ENCODE data around the gene TGFB1. TPM values are rescaled to one million over a fixed set of nuclear protein-coding genes. Genes with fewer than 3 reads are reported as not detected.

The TGFB1 gene
- total and polyA plus RNA-seq, 2 of the 13 experiments (the other 11 are each of a cell fraction or from before 2014, with no cell fraction given): 4.1 to 5.4 TPM

DNA sequence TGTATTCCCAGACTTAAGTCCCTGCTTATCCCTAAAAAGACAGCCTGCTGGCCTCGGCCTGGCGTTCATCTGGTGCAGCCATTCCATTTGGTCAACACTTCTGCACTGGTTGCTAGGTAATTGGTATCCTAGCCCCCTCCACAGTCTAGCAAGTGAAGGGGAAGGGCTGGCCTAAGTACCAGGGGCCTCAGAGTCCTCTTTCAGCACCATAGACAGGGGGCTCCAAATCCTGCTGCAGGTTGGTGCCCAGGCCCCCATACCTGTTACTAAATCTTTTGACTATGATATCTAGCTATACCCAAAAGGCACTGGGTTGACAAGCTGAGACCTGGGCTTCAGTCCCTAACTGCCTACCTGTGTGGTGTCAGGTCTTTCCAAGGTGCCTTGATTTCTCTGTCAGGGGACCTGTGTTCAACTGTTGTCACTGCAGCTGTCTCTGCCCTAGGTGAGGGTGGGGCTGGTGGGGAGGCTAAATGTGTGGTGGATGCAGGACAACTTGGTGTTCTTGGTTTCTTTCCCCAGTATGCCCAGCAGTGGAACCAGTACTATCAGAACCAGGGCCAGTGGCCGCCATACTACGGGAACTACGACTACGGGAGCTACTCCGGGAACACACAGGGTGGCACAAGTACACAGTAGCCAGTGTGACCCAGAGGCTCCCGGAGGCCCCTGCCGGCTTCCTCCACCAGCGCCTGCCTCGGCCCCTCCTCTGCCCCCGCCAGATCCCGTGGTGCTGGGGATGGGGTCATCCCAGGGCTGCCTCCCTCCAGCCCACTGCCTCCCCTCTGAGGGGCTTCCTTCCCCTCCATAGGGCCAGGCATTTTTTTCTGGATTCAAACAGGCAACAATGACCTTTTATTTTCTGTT lies 47.6 kb downstream of the TGFB1 start:
- ATAC-seq (no peak), FAIRE-seq (no peak), DNase-seq (ENCODE audit: low spot score) (no peak)
- in situ Hi-C loops (cut with HindIII; ENCODE audit: extremely low pct_ligation_motif_present, low pct_unique_long_range_greater_than_20kb): loop anchor here (5.0 kb wide), 1 partner anchor 39 kb away; no protein-coding TSS in a partner anchor
- no TSS peak for BruUV-seq (replicated peaks)
- H3K79me2 ChIP-seq (ENCODE audit: insufficient read depth, low read length): peaks cover 9% of the 10 kb centered on the region
- no peaks in the 10 kb centered on the region for H3K27me3 ChIP-seq (ENCODE audit: control insufficient read depth in 1 of 2, insufficient read depth in 2 of 2, low read length in 2 of 2)
- CTCF ChIA-PET (ENCODE audit: low intra/inter-chr PET ratio, low total read pairs): no interaction called here
- H3K9me3 ChIP-seq (ENCODE audit: low read length): no peaks in the 10 kb centered on the region
- H3K4me2 ChIP-seq (ENCODE audit: low read depth, low read length): no peak overlapping the region
- no peak overlapping the region for H3K27ac ChIP-seq (ENCODE audit: extremely low read length, insufficient read depth, low read length)
- intact Hi-C loops (cut with micrococcal nuclease; ENCODE audit: unreplicated experiment): no loop called here
- TF ChIP-seq KDM5A (IDR thresholded peaks at IDR 0.05; ENCODE audit: borderline replicate concordance, low read length) (no peak), AGO2 (optimal IDR thresholded peaks at IDR 0.05; ENCODE audit: low read depth, low read length) (peak; percentile 16), RBM22 (optimal IDR thresholded peaks at IDR 0.05; ENCODE audit: low read length) (peak; percentile 48)
- no peak overlapping the region for H3K9ac ChIP-seq (ENCODE audit: insufficient read depth, low read depth, low read length)
- no peak overlapping the region for H3K4me3 ChIP-seq (replicated peaks in 1 of 3; ENCODE audit: insufficient read depth in 1 of 3, low read depth in 2 of 3, low read length in 3 of 3)
- no peaks in the 10 kb centered on the region for H4K20me1 ChIP-seq (ENCODE audit: insufficient read depth, low read length)
- 100% methylated on average over 3 of the region's 13 CpGs for WGBS (ENCODE audit: low lambda C conversion rate)
- H2AFZ ChIP-seq (ENCODE audit: low read length): no peak overlapping the region
- POLR2A ChIA-PET: interaction anchor here (1.5 kb wide), 1 partner anchor 42 kb away, joined by 5 read pairs; the partner anchor contains the start of gene HNRNPUL1
- peaks cover 35 to 62% of the 10 kb centered on the region in 2 experiments for H3K36me3 ChIP-seq (replicated peaks in 1 of 2; ENCODE audit: control insufficient read depth in 1 of 2, insufficient read depth in 2 of 2, low read length in 2 of 2)
- H3K4me1 ChIP-seq (ENCODE audit: insufficient read depth, low read length): peaks cover 18% of the 10 kb centered on the region

DNA sequence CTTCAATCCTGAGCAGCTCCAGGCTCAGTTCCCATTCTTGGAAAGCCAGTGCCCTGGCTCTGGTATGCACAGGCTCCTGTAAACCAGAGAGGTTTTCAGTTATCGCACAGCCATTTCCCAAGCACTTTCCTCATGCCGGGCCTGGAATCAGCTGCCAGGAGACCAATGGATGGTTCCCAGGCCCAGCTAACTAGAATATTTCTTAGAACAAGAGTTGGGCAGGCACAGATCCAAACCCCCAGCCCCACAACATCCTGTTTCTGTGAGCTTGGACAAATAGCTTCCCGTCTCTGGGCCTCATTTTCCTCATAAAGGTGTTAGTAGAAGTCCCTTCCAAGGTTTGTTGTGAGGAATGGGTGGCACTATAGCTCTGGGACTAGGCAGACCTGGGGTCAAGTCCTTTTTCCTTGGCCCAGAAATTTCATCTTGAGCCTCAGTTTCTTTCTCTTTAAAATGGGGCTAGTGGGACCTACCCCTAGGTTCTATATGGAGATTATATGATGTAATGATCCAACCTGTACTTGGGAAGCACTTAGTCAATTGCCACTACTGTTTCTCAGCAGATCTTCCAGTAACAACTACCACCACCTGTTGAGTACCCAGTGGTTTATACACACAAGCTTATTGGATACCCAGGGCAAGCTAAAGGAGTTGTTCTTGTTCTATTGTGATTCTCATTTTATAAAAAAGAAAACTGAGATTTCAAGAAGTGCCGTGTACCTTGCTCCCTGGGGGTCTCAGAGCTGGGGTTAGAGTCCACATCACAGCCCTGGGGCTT lies 48.8 kb downstream of the TGFB1 start:
- WGBS (ENCODE audit: low lambda C conversion rate): 94% methylated on average over 2 of the region's 4 CpGs
- ChIA-PET POLR2A (interaction anchor here (1.5 kb wide), 1 partner anchor 41 kb away, joined by 5 read pairs; the partner anchor contains the start of gene HNRNPUL1), CTCF (ENCODE audit: low intra/inter-chr PET ratio, low total read pairs) (no interaction called here)
- intact Hi-C loops (cut with micrococcal nuclease; ENCODE audit: unreplicated experiment): no loop called here
- Histone ChIP-seq H2AFZ (ENCODE audit: low read length) (no peak overlapping the region), H3K27ac (ENCODE audit: extremely low read length, insufficient read depth, low read length) (no peak overlapping the region), H4K20me1 (ENCODE audit: insufficient read depth, low read length) (no peaks in the 10 kb centered on the region), H3K27me3 (ENCODE audit: control insufficient read depth in 1 of 2, insufficient read depth in 2 of 2, low read length in 2 of 2) (no peaks in the 10 kb centered on the region), H3K36me3 (replicated peaks in 1 of 2; ENCODE audit: control insufficient read depth in 1 of 2, insufficient read depth in 2 of 2, low read length in 2 of 2) (peaks cover 40 to 74% of the 10 kb centered on the region in 2 experiments), H3K79me2 (ENCODE audit: insufficient read depth, low read length) (no peaks in the 10 kb centered on the region), H3K9ac (ENCODE audit: insufficient read depth, low read depth, low read length) (no peak overlapping the region), H3K4me1 (ENCODE audit: insufficient read depth, low read length) (peaks cover 14% of the 10 kb centered on the region), H3K4me2 (ENCODE audit: low read depth, low read length) (no peak overlapping the region), H3K4me3 (replicated peaks in 1 of 3; ENCODE audit: insufficient read depth in 1 of 3, low read depth in 2 of 3, low read length in 3 of 3) (no peak overlapping the region), H3K9me3 (ENCODE audit: low read length) (no peaks in the 10 kb centered on the region)
- FAIRE-seq: no peak
- in situ Hi-C loops (cut with HindIII; ENCODE audit: extremely low pct_ligation_motif_present, low pct_unique_long_range_greater_than_20kb): loop anchor here (5.0 kb wide), 1 partner anchor 38 kb away; no protein-coding TSS in a partner anchor
- no peak for ATAC-seq
- TF ChIP-seq CBFB (CRISPR knock-in tag; IDR thresholded peaks at IDR 0.05) (no peak), SMARCC2 (IDR thresholded peaks at IDR 0.05) (no peak), KAT7 (CRISPR knock-in tag; IDR thresholded peaks at IDR 0.05; ENCODE audit: borderline replicate concordance) (no peak)
- no peak for DNase-seq (ENCODE audit: low spot score)
- no TSS peak for BruUV-seq (replicated peaks)

All from HepG2 (cell line).